K562 (cell line): ENCODE measurements around the gene CGREF1. TPM values are rescaled to one million over a fixed set of nuclear protein-coding genes. Genes with fewer than 3 reads are reported as not detected.

Source experiments
- BCL6 ChIP-seq: fragments of 250-450 bp; sonication (Bioruptor Pico); IDR thresholded peaks from 2 replicates; pipeline ENCODE4 v1.4.0; 2020
- CHCHD3 ChIP-seq: fragments of 250-450 bp; sonication (Bioruptor Pico); IDR thresholded peaks from 2 replicates; pipeline ENCODE4 v2.1.2; 2022; ENCODE audit warnings: mild to moderate bottlenecking
- CTCFL ChIP-seq: IDR thresholded peaks from 2 replicates; pipeline ENCODE4 v1.6.1; 2011; ENCODE audit warnings: borderline replicate concordance, low read depth, mild to moderate bottlenecking, moderate library complexity, low read length; ENCODE audit not compliant: insufficient read depth, poor library complexity, severe bottlenecking
- HDAC8 ChIP-seq: fragments of 450-650 bp; IDR thresholded peaks from 2 replicates; pipeline ENCODE4 v1.6.1; 2016; ENCODE audit warnings: mild to moderate bottlenecking, missing genetic modification characterization, moderate library complexity, missing compliant biosample characterization
- HEY1 ChIP-seq: fragments of 250-450 bp; sonication (Bioruptor Pico); IDR thresholded peaks from 2 replicates; pipeline ENCODE4 v1.5.0; 2020; ENCODE audit warnings: mild to moderate bottlenecking, moderate library complexity, borderline replicate concordance
- HNRNPH1 ChIP-seq: fragments of 200-400 bp; formaldehyde crosslinking; optimal IDR thresholded peaks from 2 replicates; pipeline ENCODE3; 2017; ENCODE audit warnings: low read depth, mild to moderate bottlenecking, low read length, moderate library complexity
- MNT ChIP-seq, 2 experiments: fragments of 450-650 bp; conservative IDR thresholded peaks; 2 replicates each; pipeline ENCODE4 v1.6.1; 2017; ENCODE audit warnings: mild to moderate bottlenecking in 2 of 2, moderate library complexity in 2 of 2
- PRMT5 ChIP-seq: sonication (generic); formaldehyde crosslinking; IDR thresholded peaks from 2 replicates; pipeline ENCODE4 v1.5.0; 2020; ENCODE audit warnings: missing genetic modification reagents
- SIX5 ChIP-seq, 2 experiments: IDR thresholded peaks; 2 replicates each; pipeline ENCODE4 v1.6.1; 2011; ENCODE audit warnings: low read length in 2 of 2, borderline replicate concordance in 1 of 2, low read depth in 1 of 2, mild to moderate bottlenecking in 1 of 2, moderate library complexity in 1 of 2; ENCODE audit not compliant: insufficient read depth in 1 of 2
- SMARCA4 ChIP-seq: fragments of 450-650 bp; IDR thresholded peaks from 2 replicates; pipeline ENCODE4 v1.6.1; 2016
- SNRNP70 ChIP-seq: fragments of 200-400 bp; formaldehyde crosslinking; optimal IDR thresholded peaks from 2 replicates; pipeline ENCODE3; 2017; ENCODE audit warnings: low read depth, low read length
- TAF7 ChIP-seq: fragments of 450-650 bp; IDR thresholded peaks from 2 replicates; pipeline ENCODE4 v1.6.1; 2016; ENCODE audit warnings: missing genetic modification characterization, missing compliant biosample characterization
- ZBTB34 ChIP-seq: fragments of 250-450 bp; sonication (Bioruptor Pico); IDR thresholded peaks from 2 replicates; pipeline ENCODE4 v1.8.0; 2021; ENCODE audit warnings: mild to moderate bottlenecking, moderate library complexity
- ZNF212 ChIP-seq: fragments of 450-650 bp; formaldehyde crosslinking; IDR thresholded peaks from 2 replicates; pipeline ENCODE4 v1.4.0; 2020; ENCODE audit warnings: mild to moderate bottlenecking
- ZNF584 ChIP-seq: fragments of 200-800 bp; sonication (Bioruptor generic); IDR thresholded peaks from 2 replicates; pipeline ENCODE4 v1.6.1; 2016; ENCODE audit warnings: low read depth, mild to moderate bottlenecking, missing genetic modification characterization, missing compliant biosample characterization
- polyA plus RNA-seq, 8 experiments: library from polyadenylated mRNA; depleted of rRNA in 4 of 8; stranded (reverse) in 5 of 8; unstranded in 3 of 8; fragments of >200 nt; fragmentation: Nextera tagmentation in 2 of 8; fragmentation: Illumina TruSeq in 1 of 8; extraction: Ambion mirVana in 2 of 8; extraction: Trizol in 1 of 8; gene quantifications; 2 replicates each; pipeline versions ENCODE4 v1.2.1 to v1.2.3, GENCODE V29; 2011 to 2014; ENCODE audit warnings: inconsistent platforms in 1 of 8, missing spikeins in 1 of 8
- total RNA-seq, 7 experiments: library from RNA; depleted of rRNA in 6 of 7; stranded (reverse); fragments of >200 nt in 6 of 7; fragmentation: Illumina TruSeq in 2 of 7; extraction: Trizol in 2 of 7; gene quantifications; 2 replicates each; pipeline versions ENCODE4 v1.2.1 to v1.2.3, GENCODE V29; 2011 to 2021; ENCODE audit warnings: low replicate concordance in 1 of 7

Gene CGREF1
- total and polyA plus RNA-seq, 9 of the 15 experiments (the other 6 are each of a cell fraction or from before 2014, with no cell fraction given) = 0.07 to 0.50 (median 0.37) TPM

- TF ChIP-seq TAF7 (no peak), CHCHD3 (no peak), BCL6 (CRISPR knock-in tag) (no peak), HNRNPH1 (no peak), SIX5 (IDR thresholded peaks at IDR 0.05; ENCODE audit: borderline replicate concordance in 1 of 2, insufficient read depth in 1 of 2, low read depth in 1 of 2, low read length in 2 of 2) (no peak), HEY1 (CRISPR knock-in tag) (no peak), SMARCA4 (no peak), ZNF584 (CRISPR knock-in tag) (no peak), ZNF212 (CRISPR knock-in tag) (no peak), HDAC8 (tag) (no peak), MNT (conservative IDR thresholded peaks at IDR 0.05) (no peak), ZBTB34 (CRISPR knock-in tag) (no peak), PRMT5 (CRISPR knock-in tag) (no peak), CTCFL (no peak), SNRNP70 (no peak)
Measured at GRCh38 chr2:27065128-27065527, 53.8 kb downstream of the CGREF1 start (continued).
